Inferior parietal cortex (tissue), 1 donor: ENCODE results near the gene IFIT1B.
A peak's percentile ranks its signal among the peaks of the same experiment; 100 is the strongest.
"Not testable (repeated sequence)": the region's sequence is repeated elsewhere in the genome, so short reads cannot be mapped to it uniquely, and the experiment has no call there.

Experiments used
- DNase-seq: peaks from one replicate; pipeline ENCODE4 v3.0.0-alpha.2; 2016; ENCODE audit errors: extremely low spot score

Gene IFIT1B

GRCh38 chr10:89382757-89383156, 4.9 kb downstream of the IFIT1B start:
- DNase-seq: no peak

GRCh38 chr10:89384474-89385340, 6.9 kb downstream of the IFIT1B start:
- no peak for DNase-seq

- no peak for DNase-seq
These were observed 10.9 kb downstream of the IFIT1B start for GRCh38 chr10:89388806-89389205.

- DNase-seq: peak; percentile 78
These were observed 11.4 kb downstream of the IFIT1B start for GRCh38 chr10:89389254-89389653.

GRCh38 chr10:89390476-89391225, 12.8 kb downstream of the IFIT1B start:
- peak; percentile 42 for DNase-seq

- not testable (repeated sequence) for DNase-seq
These were observed 13.3 kb downstream of the IFIT1B start for GRCh38 chr10:89391226-89391576.

GRCh38 chr10:89391907-89392756, 14.3 kb downstream of the IFIT1B start, which contains the start of gene IFIT1:
IFIT1 (plus strand) TSS chr10:89392623; CDS start chr10:89392713, 90 bp downstream.
- peak; percentile 88 for DNase-seq

- peak; percentile 55 for DNase-seq
These were observed 15.1 kb downstream of the IFIT1B start for GRCh38 chr10:89392974-89393373.

- no peak for DNase-seq
These were observed 16.0 kb downstream of the IFIT1B start for GRCh38 chr10:89393898-89394297.

GRCh38 chr10:89395141-89395540, 17.3 kb downstream of the IFIT1B start:
- DNase-seq: no peak

GRCh38 chr10:89398003-89398749, 20.3 kb downstream of the IFIT1B start:
- DNase-seq: no peak

GRCh38 chr10:89399956-89400355, 22.1 kb downstream of the IFIT1B start:
- no peak for DNase-seq

- DNase-seq: no peak
These were observed 25.2 kb downstream of the IFIT1B start for GRCh38 chr10:89403043-89403442.

GRCh38 chr10:89404104-89405047, 26.5 kb downstream of the IFIT1B start:
- no peak for DNase-seq

- not testable (repeated sequence) for DNase-seq
These were observed 28.3 kb downstream of the IFIT1B start for GRCh38 chr10:89406178-89406577.

GRCh38 chr10:89407792-89408191, 29.9 kb downstream of the IFIT1B start:
- DNase-seq: not testable (repeated sequence)

GRCh38 chr10:89409282-89409681, 31.4 kb downstream of the IFIT1B start:
- DNase-seq: not testable (repeated sequence)

GRCh38 chr10:89410551-89410950, 32.7 kb downstream of the IFIT1B start:
- not testable (repeated sequence) for DNase-seq

GRCh38 chr10:89411135-89411534, 33.3 kb downstream of the IFIT1B start:
- not testable (repeated sequence) for DNase-seq

GRCh38 chr10:89412276-89412675, 34.4 kb downstream of the IFIT1B start:
- not testable (repeated sequence) for DNase-seq
